Caco-2 (cell line): Measurements from ENCODE around the gene EIF2B5. TPM values are rescaled to one million over a fixed set of nuclear protein-coding genes. Genes with fewer than 3 reads are reported as not detected.

Experiments used
- BruUV-seq: library from RNA; stranded (reverse); fragments of 400-500 nt; replicated peaks from 2 replicates; lab custom pipeline; 2021; lab: Mats Ljungman, UMichigan
- CTCF ChIA-PET: fragments of 300-600 bp; sonication (Branson Sonifier 250); formaldehyde crosslinking; loops from one replicate; lab custom pipeline; 2022; ENCODE audit warnings: antibody characterized with exemption; lab: Charles Lee
- POLR2A ChIA-PET: fragments of 300-600 bp; sonication (Branson Sonifier 250); formaldehyde crosslinking; loops from one replicate; lab custom pipeline; 2022; ENCODE audit warnings: antibody characterized with exemption; lab: Charles Lee
- DNase-seq, 2 experiments: peaks; one replicate each; pipeline versions ENCODE4 v3.0.0 to v3.0.0-alpha.2; 2020 to 2022
- H3K27me3 ChIP-seq: replicated peaks from 2 replicates; pipeline ENCODE4 v1.6.0; 2011; ENCODE audit warnings: low read length; ENCODE audit not compliant: control insufficient read depth, insufficient read depth
- H3K36me3 ChIP-seq: 2 replicates; pipeline ENCODE4 v1.5.1; 2011; ENCODE audit warnings: low read length; ENCODE audit not compliant: control insufficient read depth, insufficient read depth
- H3K4me1 ChIP-seq: fragments of 250-450 bp; sonication (Bioruptor Pico); 2 replicates; pipeline ENCODE4 v1.5.1; 2020; ENCODE audit warnings: mild to moderate bottlenecking
- H3K4me3 ChIP-seq: 2 replicates; pipeline ENCODE4 v1.5.1; 2011; ENCODE audit warnings: low read depth, mild to moderate bottlenecking, control low read depth, low read length
- H3K9me3 ChIP-seq: fragments of 250-450 bp; sonication (Bioruptor Pico); 2 replicates; pipeline ENCODE4 v1.5.1; 2020; ENCODE audit warnings: mild to moderate bottlenecking, moderate library complexity
- H3K27ac Mint-ChIP-seq: one replicate; pipeline ENCODE4 v1.8.0; 2022; ENCODE audit warnings: mixed read lengths; ENCODE audit not compliant: unreplicated experiment
- H3K27me3 Mint-ChIP-seq: one replicate; pipeline ENCODE4 v1.8.0; 2022; ENCODE audit warnings: mixed read lengths; ENCODE audit not compliant: insufficient read depth, unreplicated experiment
- H3K36me3 Mint-ChIP-seq: one replicate; pipeline ENCODE4 v1.8.0; 2022; ENCODE audit warnings: mild to moderate bottlenecking, mixed read lengths; ENCODE audit not compliant: insufficient read depth, unreplicated experiment
- H3K4me1 Mint-ChIP-seq: one replicate; pipeline ENCODE4 v1.8.0; 2022; ENCODE audit warnings: low read depth, mixed read lengths; ENCODE audit not compliant: unreplicated experiment
- H3K4me3 Mint-ChIP-seq: one replicate; pipeline ENCODE4 v1.8.0; 2022; ENCODE audit warnings: mild to moderate bottlenecking, moderate library complexity, mixed read lengths; ENCODE audit not compliant: unreplicated experiment
- H3K9me3 Mint-ChIP-seq: one replicate; pipeline ENCODE4 v1.8.0; 2022; ENCODE audit warnings: mixed read lengths; ENCODE audit not compliant: unreplicated experiment
- intact Hi-C: fragments of 100-400 bp; cut with micrococcal nuclease; formaldehyde crosslinking; loops from one replicate; pipeline ENCODE4 v1.10.0; 2022; ENCODE audit not compliant: unreplicated experiment
- total RNA-seq: library from RNA; stranded (reverse); gene quantifications from 2 replicates; pipeline ENCODE4 v1.2.3, GENCODE V29; 2022
- TF ChIP-seq, protein P1 (sequence below), 2 experiments: fragments of 200-600 bp in 1 of 2; IDR thresholded peaks; 1 replicate in 1 of 2; 2 replicates in 1 of 2; pipeline versions ENCODE4 v1.5.1 to v1.8.0; 2011 to 2022; ENCODE audit warnings: antibody characterized with exemption in 1 of 2, control low read depth in 1 of 2, inconsistent platforms in 1 of 2, low read depth in 1 of 2, low read length in 1 of 2, mild to moderate bottlenecking in 1 of 2, moderate library complexity in 1 of 2; ENCODE audit not compliant: insufficient read depth in 1 of 2, severe bottlenecking in 1 of 2, unreplicated experiment in 1 of 2

Gene EIF2B5
- total RNA-seq, 1 experiment from 2014 or later = 43.8 TPM

DNA sequence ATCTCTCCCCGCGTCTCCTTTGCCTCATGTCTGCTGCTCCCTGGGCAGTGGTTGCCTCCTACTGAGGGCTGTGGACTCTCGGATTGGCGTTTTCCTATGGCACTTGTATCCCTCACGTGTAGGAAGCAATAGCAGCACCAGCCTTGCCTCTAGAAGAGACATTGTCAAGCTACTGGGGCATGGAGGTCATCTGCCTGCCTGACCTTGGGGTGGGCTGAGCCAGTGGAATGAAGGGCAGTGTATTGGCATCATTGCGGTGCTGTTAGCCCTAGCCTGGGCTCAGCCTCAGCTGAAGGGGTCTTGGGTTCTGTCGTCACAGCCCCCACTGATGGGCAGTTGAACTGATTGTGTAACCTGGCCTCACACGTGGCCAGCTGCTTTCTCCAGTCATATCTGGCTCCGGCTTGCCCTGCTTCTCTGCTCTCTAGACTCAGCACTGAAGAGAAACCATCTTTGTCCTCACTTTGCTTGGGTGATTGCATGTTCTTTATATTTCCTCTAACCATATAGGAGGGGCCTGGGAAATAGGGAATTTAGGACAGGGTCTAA, 58.9 kb downstream of the EIF2B5 start:
- Mint-ChIP-seq H3K4me3 (no peak overlapping the region), H3K27ac (no peak overlapping the region), H3K36me3 (peaks cover 49% of the 10 kb centered on the region), H3K9me3 (no peaks in the 10 kb centered on the region), H3K4me1 (no peaks in the 10 kb centered on the region), H3K27me3 (no peaks in the 10 kb centered on the region)
- DNase-seq = no peak
- BruUV-seq = no TSS peak
- H3K36me3 ChIP-seq = peaks cover 4% of the 10 kb centered on the region; the same call in 1 of the 2 replicates
- CTCF ChIA-PET = no interaction called here
- intact Hi-C loops = no loop called here
- H3K4me1 ChIP-seq = no peaks in the 10 kb centered on the region
- H3K9me3 ChIP-seq = no peaks in the 10 kb centered on the region
- TF ChIP-seq, protein P1, sequence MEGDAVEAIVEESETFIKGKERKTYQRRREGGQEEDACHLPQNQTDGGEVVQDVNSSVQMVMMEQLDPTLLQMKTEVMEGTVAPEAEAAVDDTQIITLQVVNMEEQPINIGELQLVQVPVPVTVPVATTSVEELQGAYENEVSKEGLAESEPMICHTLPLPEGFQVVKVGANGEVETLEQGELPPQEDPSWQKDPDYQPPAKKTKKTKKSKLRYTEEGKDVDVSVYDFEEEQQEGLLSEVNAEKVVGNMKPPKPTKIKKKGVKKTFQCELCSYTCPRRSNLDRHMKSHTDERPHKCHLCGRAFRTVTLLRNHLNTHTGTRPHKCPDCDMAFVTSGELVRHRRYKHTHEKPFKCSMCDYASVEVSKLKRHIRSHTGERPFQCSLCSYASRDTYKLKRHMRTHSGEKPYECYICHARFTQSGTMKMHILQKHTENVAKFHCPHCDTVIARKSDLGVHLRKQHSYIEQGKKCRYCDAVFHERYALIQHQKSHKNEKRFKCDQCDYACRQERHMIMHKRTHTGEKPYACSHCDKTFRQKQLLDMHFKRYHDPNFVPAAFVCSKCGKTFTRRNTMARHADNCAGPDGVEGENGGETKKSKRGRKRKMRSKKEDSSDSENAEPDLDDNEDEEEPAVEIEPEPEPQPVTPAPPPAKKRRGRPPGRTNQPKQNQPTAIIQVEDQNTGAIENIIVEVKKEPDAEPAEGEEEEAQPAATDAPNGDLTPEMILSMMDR (IDR thresholded peaks at IDR 0.05; ENCODE audit: insufficient read depth in 1 of 2, low read depth in 1 of 2, low read length in 1 of 2, severe bottlenecking in 1 of 2, unreplicated experiment in 1 of 2) = no peak
- POLR2A ChIA-PET = no interaction called here
- H3K4me3 ChIP-seq = no peak overlapping the region
- H3K27me3 ChIP-seq = no peaks in the 10 kb centered on the region

Other genes with a start within 250 kb of the EIF2B5 start
- 21.3 and 22.4 TPM in 2 replicates for gene ABCC5, start 117.5 kb upstream of the EIF2B5 start, total RNA-seq
- gene HTR3D, start 103.6 kb upstream of the EIF2B5 start, total RNA-seq = not detected in 2 replicates
- not detected in 2 replicates for gene HTR3C, start 82.3 kb upstream of the EIF2B5 start, total RNA-seq
- not detected in 2 replicates for gene HTR3E, start 38.3 kb upstream of the EIF2B5 start, total RNA-seq
- gene DVL3, start 20.0 kb downstream of the EIF2B5 start, total RNA-seq = 83.9 and 86.7 TPM in 2 replicates
- 202 and 214 TPM in 2 replicates for gene AP2M1, start 39.5 kb downstream of the EIF2B5 start, total RNA-seq
- 68.8 and 69.8 TPM in 2 replicates for gene ABCF3, start 50.8 kb downstream of the EIF2B5 start, total RNA-seq
- gene VWA5B2, start 94.2 kb downstream of the EIF2B5 start, total RNA-seq = 0.79 and 1.6 TPM in 2 replicates
- 73.4 and 74.9 TPM in 2 replicates for gene ALG3, start 113.6 kb downstream of the EIF2B5 start, total RNA-seq
- 12.1 and 13.1 TPM in 2 replicates for gene EEF1AKMT4, start 114.3 kb downstream of the EIF2B5 start, total RNA-seq
- 0.46 and 0.66 TPM in 2 replicates for gene CAMK2N2, start 126.2 kb downstream of the EIF2B5 start, total RNA-seq
- not detected in 2 replicates for gene ECE2, start 140.7 kb downstream of the EIF2B5 start, total RNA-seq
- gene PSMD2, start 163.9 kb downstream of the EIF2B5 start, total RNA-seq = 285 and 294 TPM in 2 replicates
- gene EIF4G1, start 179.2 kb downstream of the EIF2B5 start, total RNA-seq = 410 and 423 TPM in 2 replicates
- gene FAM131A, start 202.2 kb downstream of the EIF2B5 start, total RNA-seq = 6.1 and 6.7 TPM in 2 replicates
- 23.0 and 28.6 TPM in 2 replicates for gene CLCN2, start 226.2 kb downstream of the EIF2B5 start, total RNA-seq
- 96.4 and 101 TPM in 2 replicates for gene POLR2H, start 226.4 kb downstream of the EIF2B5 start, total RNA-seq
- gene THPO, start 242.8 kb downstream of the EIF2B5 start, total RNA-seq = 1.4 and 1.6 TPM in 2 replicates
- gene CHRD, start 244.7 kb downstream of the EIF2B5 start, total RNA-seq = 5.5 and 6.4 TPM in 2 replicates